K562 (cell line): Measurements from ENCODE around the gene USP32. TPM values are rescaled to one million over a fixed set of nuclear protein-coding genes. Genes with fewer than 3 reads are reported as not detected.

ENCODE experiments used
- ATAC-seq: fragments of 200-7000 bp; cut with Tn5 transposase; 3 replicates; pipeline ENCODE4 v1.9.1; 2020; ENCODE audit warnings: moderate library complexity
- BruUV-seq: library from RNA; stranded (reverse); fragments of 400-500 nt; replicated peaks from 2 replicates; lab custom pipeline; 2021; lab: Mats Ljungman, UMichigan
- CTCF ChIA-PET: fragments of 300-600 bp; formaldehyde crosslinking; extraction: SDS; loops from one replicate; lab custom pipeline; 2021; ENCODE audit warnings: low intra/inter-chr PET ratio; lab: Yijun Ruan, JAX
- POLR2A ChIA-PET: fragments of 300-600, 350-650 bp; sonication (Branson Sonifier 250); formaldehyde crosslinking; extraction: SDS; loops from one replicate; lab custom pipeline; 2021; ENCODE audit warnings: antibody characterized with exemption, inconsistent platforms; lab: Yijun Ruan, JAX
- DNase-seq, 4 experiments: peaks; one replicate each; pipeline versions ENCODE4 v3.0.0 to v3.0.0-alpha.2; 2011 to 2018; ENCODE audit warnings: low spot score in 3 of 4, mixed read lengths in 3 of 4; ENCODE audit errors: extremely low read depth in 1 of 4
- FAIRE-seq: peaks from 2 replicates; lab custom pipeline; 2011; peaks lifted over from hg19 to GRCh38; lab: Jason Lieb, UNC
- H2AFZ ChIP-seq: 2 replicates; pipeline ENCODE4 v1.6.0; 2011; ENCODE audit warnings: low read depth, low read length, control low read depth, inconsistent platforms
- H3K27ac ChIP-seq: fragments of 200-600 bp; 3 replicates; pipeline ENCODE4 v1.8.0; 2011; ENCODE audit warnings: low read depth, mild to moderate bottlenecking, control low read depth, inconsistent platforms, low read length, moderate library complexity, mixed read lengths; ENCODE audit errors: extremely low read depth
- H3K27me3 ChIP-seq, 2 experiments: fragments of 300-600 bp in 1 of 2; 2 replicates in 1 of 2; 3 replicates in 1 of 2; pipeline versions ENCODE4 v1.6.0 to v1.8.0; 2011; ENCODE audit warnings: inconsistent platforms in 2 of 2, low read length in 2 of 2, mild to moderate bottlenecking in 1 of 2, mixed read lengths in 1 of 2, moderate library complexity in 1 of 2; ENCODE audit not compliant: control insufficient read depth in 2 of 2, insufficient read depth in 2 of 2
- H3K36me3 ChIP-seq: fragments of 300-600 bp; 3 replicates; pipeline ENCODE4 v1.8.0; 2011; ENCODE audit warnings: mild to moderate bottlenecking, low read length, inconsistent platforms; ENCODE audit not compliant: control insufficient read depth, insufficient read depth
- H3K4me1 ChIP-seq, 2 experiments: fragments of 200-600 bp in 1 of 2; replicated peaks in 1 of 2; 2 replicates in 1 of 2; 3 replicates in 1 of 2; pipeline versions ENCODE4 v1.5.1 to v1.8.0; 2011; ENCODE audit warnings: inconsistent platforms in 2 of 2, low read length in 2 of 2, mild to moderate bottlenecking in 1 of 2, mixed read lengths in 1 of 2, moderate library complexity in 1 of 2; ENCODE audit not compliant: control insufficient read depth in 2 of 2, insufficient read depth in 2 of 2
- H3K4me2 ChIP-seq: 2 replicates; pipeline ENCODE4 v1.6.1; 2011; ENCODE audit warnings: low read length, control low read depth, inconsistent platforms, mixed read lengths; ENCODE audit not compliant: insufficient read depth
- H3K4me3 ChIP-seq: fragments of 200-600 bp; sonication (generic), shearing (Covaris generic); 2 replicates; pipeline ENCODE4 v1.5.1; 2016; ENCODE audit warnings: control low read depth, inconsistent platforms
- H3K79me2 ChIP-seq: fragments of 200-600 bp; 3 replicates; pipeline ENCODE4 v1.8.0; 2011; ENCODE audit warnings: low read length, inconsistent platforms; ENCODE audit not compliant: control insufficient read depth, insufficient read depth
- H3K9ac ChIP-seq, 2 experiments: 2 replicates each; pipeline versions ENCODE4 v1.6.0 to v1.6.1; 2011; ENCODE audit warnings: low read depth in 2 of 2, low read length in 2 of 2, control low read depth in 1 of 2, inconsistent platforms in 1 of 2, mild to moderate bottlenecking in 1 of 2, mixed read lengths in 1 of 2; ENCODE audit not compliant: insufficient read depth in 1 of 2
- H3K9me1 ChIP-seq: one replicate; pipeline ENCODE4 v1.6.0; 2011; ENCODE audit warnings: inconsistent platforms, mild to moderate bottlenecking, low read length, moderate library complexity; ENCODE audit not compliant: control insufficient read depth, insufficient read depth
- H3K9me3 ChIP-seq: replicated peaks from 2 replicates; pipeline ENCODE4 v1.5.1; 2011; ENCODE audit warnings: low read depth, low read length, inconsistent platforms; ENCODE audit not compliant: control insufficient read depth, insufficient read depth
- H4K20me1 ChIP-seq: replicated peaks from 2 replicates; pipeline ENCODE4 v1.6.1; 2011; ENCODE audit warnings: low read length, inconsistent platforms, mixed read lengths; ENCODE audit not compliant: control insufficient read depth, insufficient read depth
- PHF8 ChIP-seq: fragments of 200-600 bp; sonication (generic); IDR thresholded peaks from 2 replicates; pipeline ENCODE4 v1.6.1; 2012; ENCODE audit warnings: mixed run types, mild to moderate bottlenecking, inconsistent platforms, low read length, moderate library complexity, borderline replicate concordance
- UBTF ChIP-seq, 2 experiments: IDR thresholded peaks; 2 replicates each; pipeline ENCODE4 v1.6.1; 2012; ENCODE audit warnings: improper control_type of control experiment in 2 of 2, low read depth in 2 of 2, low read length in 2 of 2, borderline replicate concordance in 1 of 2
- ZBTB11 ChIP-seq, 3 experiments: fragments of 200-800 bp in 1 of 3; fragments of 250-450 bp in 1 of 3; fragments of 450-650 bp in 1 of 3; sonication (Bioruptor Pico) in 1 of 3; sonication (Bioruptor generic) in 1 of 3; formaldehyde crosslinking in 1 of 3; IDR thresholded peaks; 2 replicates each; pipeline versions ENCODE4 v1.6.1 to v1.8.0; 2016 to 2022; ENCODE audit warnings: mild to moderate bottlenecking in 2 of 3, missing genetic modification characterization in 2 of 3, missing compliant biosample characterization in 1 of 3, moderate library complexity in 1 of 3
- ZBTB34 ChIP-seq: fragments of 250-450 bp; sonication (Bioruptor Pico); IDR thresholded peaks from 2 replicates; pipeline ENCODE4 v1.8.0; 2021; ENCODE audit warnings: mild to moderate bottlenecking, moderate library complexity
- ZNF354B ChIP-seq: fragments of 250-450 bp; sonication (Bioruptor Pico); IDR thresholded peaks from 2 replicates; pipeline ENCODE4 v1.4.0; 2020
- whole genome bisulfite sequencing: fragments of 100-300 bp; shearing (Covaris generic); methylation state at CpG from one replicate; pipeline ENCODE4 v1.1.6; 2016; ENCODE audit warnings: low coverage, mixed read lengths; ENCODE audit not compliant: insufficient coverage; ENCODE audit errors: missing lambda C conversion rate; 5-methylcytosine and 5-hydroxymethylcytosine counted together
- in situ Hi-C: fragments of 300-500 bp; cut with MboI; formaldehyde crosslinking; loops from 4 replicates; pipeline ENCODE4 v1.15.0; 2018; ENCODE audit warnings: inconsistent platforms, mixed read lengths
- intact Hi-C: fragments of 100-400 bp; cut with micrococcal nuclease; formaldehyde crosslinking; loops from 2 replicates; pipeline ENCODE4 v1.14.2; 2022
- polyA plus RNA-seq, 8 experiments: library from polyadenylated mRNA; depleted of rRNA in 4 of 8; stranded (reverse) in 5 of 8; unstranded in 3 of 8; fragments of >200 nt; fragmentation: Nextera tagmentation in 2 of 8; fragmentation: Illumina TruSeq in 1 of 8; extraction: Ambion mirVana in 2 of 8; extraction: Trizol in 1 of 8; gene quantifications; 2 replicates each; pipeline versions ENCODE4 v1.2.1 to v1.2.3, GENCODE V29; 2011 to 2014; ENCODE audit warnings: inconsistent platforms in 1 of 8, missing spikeins in 1 of 8
- total RNA-seq, 7 experiments: library from RNA; depleted of rRNA in 6 of 7; stranded (reverse); fragments of >200 nt in 6 of 7; fragmentation: Illumina TruSeq in 2 of 7; extraction: Trizol in 2 of 7; gene quantifications; 2 replicates each; pipeline versions ENCODE4 v1.2.1 to v1.2.3, GENCODE V29; 2011 to 2021; ENCODE audit warnings: low replicate concordance in 1 of 7

USP32 gene
- total and polyA plus RNA-seq, 9 of the 15 experiments (the other 6 are each of a cell fraction or from before 2014, with no cell fraction given): 18.0 to 69.3 (median 47.1) TPM

- in situ Hi-C loops: loop anchor here (10.0 kb wide), 1 partner anchor 282 kb away; the partner anchor contains the start of gene CA4
- H3K4me2 ChIP-seq: no peak overlapping the region
- ChIA-PET CTCF (no interaction called here), POLR2A (no interaction called here)
- no peaks in the 10 kb centered on the region; the same call in 1 of the 2 replicates for H3K9me3 ChIP-seq
- H3K27me3 ChIP-seq: peaks cover 11 to 23% of the 10 kb centered on the region in 2 experiments; a peak in 4 of 5 replicates
- peak overlapping the region in 1 of 2 experiments; percentile 50; a peak in 1 of 4 replicates for H3K9ac ChIP-seq
- 24% methylated on average over 10 of the region's 10 CpGs for WGBS
- no peaks in the 10 kb centered on the region for H3K36me3 ChIP-seq
- DNase-seq (no peak), ATAC-seq (no peak), FAIRE-seq (no peak)
- no peaks in the 10 kb centered on the region for H3K79me2 ChIP-seq
- no peak overlapping the region for H3K4me3 ChIP-seq
- no peak overlapping the region for H2AFZ ChIP-seq
- intact Hi-C loops: no loop called here
- no peaks in the 10 kb centered on the region for H3K9me1 ChIP-seq
- no peak overlapping the region for H3K27ac ChIP-seq
- BruUV-seq: no TSS peak
- TF ChIP-seq ZBTB11 (CRISPR knock-in tag; IDR thresholded peaks at IDR 0.05): 0 out of 6 replicates have a peak, but pooled peaks of 1 of the 3 experiments have one; percentile 23
- TF ChIP-seq ZBTB34 (CRISPR knock-in tag): no peak
- no peak for TF ChIP-seq PHF8
- no peak for TF ChIP-seq ZNF354B (CRISPR knock-in tag)
- no peak for TF ChIP-seq UBTF (IDR thresholded peaks at IDR 0.05; ENCODE audit: borderline replicate concordance in 1 of 2, low read depth in 2 of 2, low read length in 2 of 2)
- no peaks in the 10 kb centered on the region for H4K20me1 ChIP-seq
- peaks cover 0 to 11% of the 10 kb centered on the region in 2 experiments; a peak in 2 of 5 replicates for H3K4me1 ChIP-seq
Observed at GRCh38 chr17:60426596-60426995, 34.7 kb upstream of the USP32 start.
